CD4-positive, alpha-beta T cell treated with Interleukin-1 beta for 1 hour (primary cell): ENCODE data around the gene SMYD3.

Experiments
- DNase-seq, 2 donors: peaks; one replicate each; pipeline ENCODE4 v3.0.0-alpha.2; 2020 to 2022

Gene SMYD3

GRCh38 chr1:246199086-246199645, 307.9 kb downstream of the SMYD3 start:
- no peak for DNase-seq

GRCh38 chr1:246198115-246198816, 308.8 kb downstream of the SMYD3 start:
- DNase-seq, result no peak

- no peak for DNase-seq
These were observed 310.0 kb downstream of the SMYD3 start for GRCh38 chr1:246197076-246197475.

- no peak for DNase-seq
These were observed 311.8 kb downstream of the SMYD3 start for GRCh38 chr1:246195296-246195695.

DNA sequence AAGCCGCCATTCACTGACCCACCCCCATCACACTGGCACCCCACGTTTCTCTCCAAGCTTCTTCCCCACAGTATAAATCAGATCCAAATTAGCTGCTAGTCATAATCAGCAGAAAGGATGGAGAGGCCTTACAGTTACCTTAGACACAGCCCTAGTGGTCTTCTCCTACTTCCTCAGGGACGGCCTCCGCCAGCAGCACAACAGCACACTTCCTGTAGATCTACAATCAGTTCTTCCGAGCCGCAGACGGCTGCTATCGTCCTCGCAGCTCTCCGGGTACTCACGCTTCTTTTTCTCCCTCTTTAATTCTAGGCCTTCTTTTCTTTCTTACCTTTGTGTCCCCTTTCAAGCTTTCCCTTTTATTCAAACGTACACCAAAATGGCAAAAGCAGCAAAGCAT, 313.5 kb downstream of the SMYD3 start:
- DNase-seq, result no peak

- DNase-seq, result no peak
These were observed 318.0 kb downstream of the SMYD3 start for GRCh38 chr1:246189126-246189525.

- no peak for DNase-seq
These were observed 319.2 kb downstream of the SMYD3 start for GRCh38 chr1:246187834-246188372.

DNA sequence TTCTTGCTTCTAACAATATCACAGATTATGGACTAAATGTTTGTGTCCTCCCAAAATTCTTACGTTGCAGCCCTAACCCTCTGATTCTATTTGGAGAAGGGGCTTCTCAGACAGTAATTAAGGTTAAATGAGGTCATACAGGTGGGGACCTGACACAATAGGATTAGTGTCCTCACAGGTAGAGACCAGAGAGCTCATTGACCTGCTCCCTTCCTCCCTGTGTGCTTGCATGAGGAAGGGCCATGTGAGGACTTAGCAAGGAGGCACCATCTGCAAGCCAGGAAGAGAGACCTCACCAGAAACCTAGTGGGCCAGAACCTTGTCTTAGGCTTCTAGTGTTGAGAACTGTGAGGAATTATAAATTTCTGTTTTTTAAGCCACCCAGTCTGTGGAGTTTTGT, 322.6 kb downstream of the SMYD3 start:
- no peak for DNase-seq

DNA sequence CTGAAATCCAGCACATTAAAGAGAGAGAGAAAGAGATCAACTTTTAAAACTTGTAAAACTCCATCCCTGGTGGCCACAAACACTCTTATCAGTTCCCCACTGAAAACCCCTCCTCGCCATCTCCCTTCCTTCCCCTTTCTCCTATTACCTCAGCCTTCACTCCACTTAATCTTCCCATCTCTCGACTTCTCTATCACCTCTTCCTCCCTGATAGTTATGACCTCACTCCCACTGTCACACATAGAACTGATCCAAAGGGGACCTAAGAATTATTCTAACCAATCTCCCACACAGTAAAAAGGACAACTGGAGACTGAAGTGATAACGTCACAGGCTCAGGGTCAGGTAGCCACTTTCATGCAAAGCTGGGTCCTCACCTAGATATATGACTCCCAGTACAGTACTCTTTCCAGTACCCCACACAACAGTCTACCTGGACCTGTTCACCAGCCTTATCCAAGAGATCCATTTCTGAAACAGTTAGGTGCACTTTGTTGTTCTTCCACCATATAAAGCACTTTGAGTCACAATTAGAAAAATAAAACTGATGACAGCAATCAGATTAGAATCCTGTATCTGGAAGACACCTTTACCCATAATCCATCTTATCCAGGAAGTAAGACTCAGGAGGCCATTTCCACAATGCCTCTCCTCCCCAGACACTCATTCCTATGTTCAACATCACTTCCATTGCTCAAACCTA, 324.8 kb downstream of the SMYD3 start:
- no peak for DNase-seq

DNA sequence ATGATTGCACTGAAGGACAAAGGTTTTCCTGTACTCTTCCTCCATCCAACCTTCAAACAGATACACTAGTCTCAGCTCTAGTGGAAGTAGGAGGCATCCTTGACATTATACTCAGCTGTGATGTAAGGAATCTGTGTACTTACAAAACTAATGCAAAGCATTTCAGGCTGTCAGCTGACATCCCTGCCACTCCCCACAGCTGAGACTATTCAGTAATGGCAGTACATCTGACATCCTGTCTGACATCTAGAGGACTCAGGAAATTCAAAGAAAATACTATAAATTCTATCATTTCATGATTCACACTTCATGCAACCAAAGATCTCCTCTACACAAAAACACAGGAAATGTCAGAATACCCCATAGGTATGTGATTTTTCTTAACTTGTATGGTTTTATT, 325.8 kb downstream of the SMYD3 start:
- no peak for DNase-seq

DNA sequence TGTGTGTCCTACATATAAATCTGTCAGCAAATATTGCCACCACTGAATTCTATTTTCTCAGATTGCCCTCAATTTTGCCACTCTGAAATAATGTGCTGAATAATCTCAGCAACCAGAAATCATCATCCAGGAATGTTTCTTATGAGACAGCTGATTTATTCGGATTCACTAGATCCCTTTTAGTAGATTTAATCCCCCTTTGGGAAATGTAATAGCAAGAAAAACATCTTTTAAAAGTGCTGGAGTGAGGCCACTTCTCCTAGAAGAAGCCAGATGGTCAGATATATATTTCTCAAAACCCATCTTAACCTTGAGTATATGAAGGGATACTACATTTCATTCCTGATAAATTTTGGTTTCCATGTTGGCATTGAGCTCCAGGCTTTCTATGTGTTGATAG, 327.7 kb downstream of the SMYD3 start:
- no peak for DNase-seq

- no peak for DNase-seq
These were observed 328.3 kb downstream of the SMYD3 start for GRCh38 chr1:246178717-246179311.

DNA sequence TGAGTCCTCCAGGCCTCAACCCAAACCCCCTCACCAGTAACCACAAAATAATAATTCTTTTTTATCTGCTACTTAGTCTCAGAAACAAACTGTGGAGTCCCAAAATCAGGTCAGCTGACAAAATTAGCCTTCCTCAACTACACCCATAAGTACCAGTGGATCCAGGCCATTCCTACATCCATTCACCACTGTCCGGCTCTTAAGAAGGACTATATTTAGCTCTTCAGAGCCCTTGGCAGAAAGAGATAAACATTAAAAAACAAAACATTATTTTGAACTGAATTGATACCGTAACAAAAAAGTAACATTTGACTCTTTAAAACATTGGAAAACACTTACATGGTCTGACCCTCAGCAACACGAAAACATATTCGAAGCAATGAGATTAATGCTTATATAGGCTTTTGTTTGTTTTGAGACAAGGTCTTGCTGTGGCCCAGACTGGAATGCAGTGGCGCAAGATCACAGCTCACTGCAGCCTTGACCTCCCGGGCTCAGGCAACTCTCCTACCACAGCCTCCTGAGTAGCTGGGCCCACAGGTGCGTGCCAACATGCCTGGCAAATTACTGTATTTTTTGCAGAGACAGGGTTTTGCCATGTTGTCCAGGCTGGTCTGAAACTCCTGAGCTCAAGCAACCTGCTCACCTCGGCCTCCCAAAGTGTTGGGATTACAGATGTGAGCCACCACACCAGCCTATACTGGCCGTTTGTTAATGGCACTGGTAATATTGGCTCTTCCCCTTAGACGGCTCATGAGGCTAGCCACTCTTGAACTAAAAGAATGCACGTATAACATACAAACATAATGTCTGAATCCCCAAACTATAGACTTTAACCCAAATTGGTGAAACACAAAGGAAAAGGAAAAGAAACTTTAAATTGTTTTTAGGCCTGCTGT, 330.7 kb downstream of the SMYD3 start:
- no peak for DNase-seq

- no peak for DNase-seq
These were observed 336.4 kb downstream of the SMYD3 start for GRCh38 chr1:246170574-246171261.

DNA sequence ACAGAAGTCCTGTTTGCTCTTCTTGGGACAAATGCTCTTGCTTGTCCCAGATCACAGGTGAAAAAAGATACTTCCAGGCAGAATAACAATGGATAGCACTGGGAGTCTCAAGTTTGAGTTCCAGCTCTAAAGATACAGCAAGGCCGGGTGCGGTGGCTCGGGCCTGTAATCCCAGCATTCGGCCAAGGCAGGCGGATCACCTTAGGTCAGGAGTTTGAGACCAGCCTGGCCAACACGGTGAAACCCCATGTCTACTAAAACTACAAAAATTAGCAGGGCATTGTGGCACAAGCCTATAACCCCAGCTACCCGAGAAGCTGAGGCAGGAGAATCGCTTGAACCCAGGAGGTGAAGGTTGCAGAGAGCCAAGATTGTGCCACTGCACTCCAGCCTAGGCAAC, 337.6 kb downstream of the SMYD3 start:
- no peak for DNase-seq

- no peak for DNase-seq
These were observed 338.1 kb downstream of the SMYD3 start for GRCh38 chr1:246169019-246169418.

DNA sequence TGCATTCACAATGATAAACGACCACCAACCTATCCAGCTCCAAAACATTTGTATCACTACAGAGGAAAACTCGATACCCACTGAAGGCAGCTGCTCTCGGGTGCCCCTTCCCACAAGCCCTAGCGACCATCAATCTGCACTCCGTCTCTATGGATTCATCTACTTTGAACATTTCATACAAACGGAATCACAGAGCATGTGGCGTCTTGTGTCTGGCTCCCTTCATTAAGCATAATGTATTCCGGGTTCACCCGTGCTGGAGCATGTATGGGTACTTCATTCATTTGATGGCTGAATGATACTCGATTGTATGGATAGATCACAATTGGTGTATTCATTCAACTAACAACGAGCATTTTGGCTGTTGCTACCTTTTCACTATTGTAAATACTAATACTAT, 340.2 kb downstream of the SMYD3 start:
- DNase-seq, result no peak

DNA sequence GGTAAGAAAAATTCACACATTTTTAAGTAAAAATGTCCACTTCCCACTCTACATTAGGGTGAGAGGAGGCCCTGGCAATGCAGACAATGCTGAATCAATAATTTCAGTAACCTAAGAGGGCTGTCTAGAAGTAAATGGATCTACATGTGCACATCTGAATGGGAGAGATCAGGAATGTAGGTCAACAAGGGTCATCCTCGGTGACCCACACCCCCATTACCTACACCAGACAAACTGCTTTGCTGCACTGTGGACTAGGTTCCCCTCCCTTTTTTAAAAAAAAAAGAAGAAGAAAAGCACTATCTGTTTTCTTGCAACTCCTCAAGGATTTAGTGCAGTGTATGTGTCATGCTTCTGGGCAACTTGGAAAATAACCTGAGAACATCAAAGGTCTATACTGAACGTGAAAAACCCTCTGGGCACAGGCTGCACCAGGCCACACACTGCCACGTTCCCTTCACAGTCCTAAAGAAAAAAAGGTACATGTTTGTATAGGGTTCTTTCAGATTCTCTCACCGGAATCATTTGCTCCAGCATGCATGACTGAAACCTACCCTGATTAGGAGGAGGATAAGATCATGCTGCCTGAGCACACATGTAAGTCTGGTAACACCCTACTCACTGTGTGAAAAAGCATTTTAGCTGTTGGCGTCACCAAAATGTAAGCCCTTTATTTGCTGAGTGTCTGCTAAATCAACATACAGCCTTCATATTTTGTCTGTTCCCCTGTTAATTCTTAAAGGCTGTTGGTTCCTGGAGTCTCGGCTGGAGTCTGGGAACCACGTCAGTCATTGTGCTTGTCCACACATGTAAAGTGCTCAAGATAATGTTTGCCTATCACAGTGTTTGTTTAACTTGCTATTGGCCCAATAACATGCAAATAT, 341.0 kb downstream of the SMYD3 start:
- no peak for DNase-seq

DNA sequence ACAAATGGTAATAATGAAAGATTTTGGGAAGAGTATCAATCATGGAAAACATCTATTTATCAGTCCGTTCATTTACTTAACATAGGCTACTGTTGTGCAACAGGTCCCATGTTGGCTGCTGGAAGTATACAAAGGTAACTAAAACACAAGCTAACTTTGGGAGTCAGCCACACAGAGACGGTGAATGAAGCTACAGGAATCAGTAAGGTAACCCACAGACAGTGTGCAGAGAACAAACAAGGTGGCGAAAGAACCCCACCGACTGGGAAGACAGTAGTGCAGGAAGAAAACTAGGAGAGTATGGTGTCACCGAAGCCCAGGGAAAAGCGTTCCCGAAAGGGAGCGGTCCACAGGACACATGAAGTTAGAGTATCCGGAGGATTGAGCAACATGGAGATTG, 342.3 kb downstream of the SMYD3 start:
- DNase-seq, result no peak

DNA sequence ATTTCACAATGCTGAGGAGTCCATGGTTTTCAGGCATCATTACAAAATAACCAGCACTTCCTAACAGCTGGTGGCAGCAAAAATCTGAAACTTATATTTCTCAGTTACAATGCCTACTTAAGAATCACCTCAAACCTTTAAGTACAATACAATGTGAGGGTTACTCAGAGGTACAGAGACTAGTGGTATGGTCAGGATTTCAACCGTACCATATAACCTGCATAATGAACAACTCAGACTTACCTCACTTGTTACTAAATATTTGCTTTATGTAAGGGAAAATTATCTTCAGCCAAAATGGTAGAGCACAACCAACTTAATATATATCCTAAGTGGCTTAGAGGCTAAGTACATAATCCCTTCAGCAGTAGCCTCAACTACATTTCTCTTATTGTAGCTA, 344.5 kb downstream of the SMYD3 start:
- DNase-seq, result no peak

- DNase-seq, result no peak
These were observed 345.5 kb downstream of the SMYD3 start for GRCh38 chr1:246161626-246162025.
